MCF 10A (cell line): Measurements from ENCODE around the gene EPHB3. TPM values are rescaled to one million over a fixed set of nuclear protein-coding genes. Genes with fewer than 3 reads are reported as not detected.
"Not testable (repeated sequence)": the region's sequence is repeated elsewhere in the genome, so short reads cannot be mapped to it uniquely, and the experiment has no call there.

Experiments used
- BruUV-seq: library from RNA; stranded (reverse); fragments of 400-500 nt; replicated peaks from 2 replicates; lab custom pipeline; 2021; lab: Mats Ljungman, UMichigan
- CTCF ChIA-PET: fragments of 300-600 bp; sonication (Branson Sonifier 250); formaldehyde crosslinking; extraction: SDS; loops from one replicate; lab custom pipeline; 2021; ENCODE audit warnings: antibody characterized with exemption, inconsistent platforms; lab: Yijun Ruan, JAX
- POLR2A ChIA-PET: fragments of 300-600, 350-650 bp; sonication (Branson Sonifier 250); formaldehyde crosslinking; extraction: SDS; loops from one replicate; lab custom pipeline; 2020; ENCODE audit warnings: antibody characterized with exemption, inconsistent platforms; lab: Yijun Ruan, JAX
- DNase-seq: peaks from one replicate; pipeline ENCODE4 v3.0.0-alpha.2; 2018; ENCODE audit not compliant: unreplicated experiment
- H3K27ac Mint-ChIP-seq: one replicate; pipeline ENCODE4 v1.8.0; 2022; ENCODE audit warnings: mild to moderate bottlenecking, low read depth, mixed read lengths; ENCODE audit not compliant: unreplicated experiment
- H3K27me3 Mint-ChIP-seq: one replicate; pipeline ENCODE4 v1.8.0; 2022; ENCODE audit warnings: mixed read lengths; ENCODE audit not compliant: insufficient read depth, unreplicated experiment
- H3K36me3 Mint-ChIP-seq: one replicate; pipeline ENCODE4 v1.8.0; 2022; ENCODE audit warnings: mild to moderate bottlenecking, moderate library complexity, mixed read lengths; ENCODE audit not compliant: insufficient read depth, unreplicated experiment
- H3K4me1 Mint-ChIP-seq: one replicate; pipeline ENCODE4 v1.8.0; 2022; ENCODE audit warnings: mixed read lengths; ENCODE audit not compliant: insufficient read depth, unreplicated experiment
- H3K4me3 Mint-ChIP-seq: one replicate; pipeline ENCODE4 v1.8.0; 2022; ENCODE audit warnings: mild to moderate bottlenecking, moderate library complexity, mixed read lengths; ENCODE audit not compliant: unreplicated experiment
- H3K9me3 Mint-ChIP-seq: one replicate; pipeline ENCODE4 v1.8.0; 2022; ENCODE audit warnings: mixed read lengths; ENCODE audit not compliant: unreplicated experiment
- CTCF ChIP-seq: fragments of 200-600 bp; IDR thresholded peaks from one replicate; pipeline ENCODE4 v1.8.0; 2022; ENCODE audit warnings: antibody characterized with exemption, mild to moderate bottlenecking; ENCODE audit not compliant: unreplicated experiment
- intact Hi-C: fragments of 100-400 bp; cut with micrococcal nuclease; formaldehyde crosslinking; loops from 2 replicates; pipeline ENCODE4 v1.14.1; 2022
- total RNA-seq: library from RNA; stranded (reverse); gene quantifications from 2 replicates; pipeline ENCODE4 v1.2.3, GENCODE V29; 2022

EPHB3 gene
- total RNA-seq, 1 experiment from 2014 or later, result 4.0 TPM

- Mint-ChIP-seq H3K4me1 (peaks cover 7% of the 10 kb centered on the region), H3K36me3 (no peaks in the 10 kb centered on the region), H3K4me3 (no peak overlapping the region), H3K27me3 (peaks cover 12% of the 10 kb centered on the region), H3K9me3 (no peaks in the 10 kb centered on the region), H3K27ac (no peak overlapping the region)
- intact Hi-C loops, result no loop called here
- ChIA-PET CTCF (interaction anchor here (1.0 kb wide), 1 partner anchor 133 kb away, joined by 4 read pairs; no protein-coding TSS in a partner anchor), POLR2A (no interaction called here)
- no TSS peak for BruUV-seq
- no peak for TF ChIP-seq CTCF
- no peak for DNase-seq
These were observed 54.9 kb downstream of the EPHB3 start for GRCh38 chr3:184616436-184616835.

GRCh38 chr3:184617306-184617705 is 55.7 kb downstream of the EPHB3 start:
- DNase-seq, intact Hi-C loops, H3K36me3 Mint-ChIP-seq, POLR2A ChIA-PET, H3K9me3 Mint-ChIP-seq, H3K4me3 Mint-ChIP-seq, H3K4me1 Mint-ChIP-seq, BruUV-seq, H3K27ac Mint-ChIP-seq: not testable (repeated sequence)
- peaks cover 12% of the 10 kb centered on the region for H3K27me3 Mint-ChIP-seq
- CTCF ChIA-PET, result interaction anchor here (1.0 kb wide), 1 partner anchor 132 kb away, joined by 4 read pairs; no protein-coding TSS in a partner anchor

GRCh38 chr3:184618811-184619210 is 57.2 kb downstream of the EPHB3 start:
- Mint-ChIP-seq H3K4me3 (no peak overlapping the region), H3K36me3 (no peaks in the 10 kb centered on the region), H3K4me1 (peaks cover 7% of the 10 kb centered on the region), H3K27me3 (peaks cover 12% of the 10 kb centered on the region), H3K9me3 (no peaks in the 10 kb centered on the region), H3K27ac (no peak overlapping the region)
- TF ChIP-seq CTCF, result no peak
- BruUV-seq, result no TSS peak
- ChIA-PET CTCF (interaction anchor here (1.3 kb wide), 1 partner anchor 9 kb away, joined by 3 read pairs; no protein-coding TSS in a partner anchor), POLR2A (no interaction called here)
- DNase-seq, result no peak
- intact Hi-C loops, result no loop called here

GRCh38 chr3:184619369-184619768 is 57.8 kb downstream of the EPHB3 start:
- Mint-ChIP-seq H3K27ac (no peak overlapping the region), H3K4me1 (peaks cover 7% of the 10 kb centered on the region), H3K36me3 (no peaks in the 10 kb centered on the region), H3K9me3 (no peaks in the 10 kb centered on the region), H3K27me3 (peaks cover 12% of the 10 kb centered on the region), H3K4me3 (no peak overlapping the region)
- TF ChIP-seq CTCF, result no peak
- POLR2A ChIA-PET, result interaction anchor here (1.4 to 2.6 kb wide), 2 partner anchors 18 to 58 kb away, joined by 3 to 7 read pairs; partner anchors contain the start of gene EPHB3
- CTCF ChIA-PET, result interaction anchor here (1.3 to 1.4 kb wide), 2 partner anchors 9 kb away, joined by 3 to 4 read pairs; no protein-coding TSS in a partner anchor
- no TSS peak for BruUV-seq
- intact Hi-C loops, result no loop called here
- no peak for DNase-seq
